Fibroblast of mammary gland (primary cell): Measurements from ENCODE around the gene RIPOR2.

Experiments
- DNase-seq: peaks from one replicate; pipeline ENCODE4 v3.0.0-alpha.2; 2010; ENCODE audit warnings: low read depth
- H3K4me3 ChIP-seq: 2 replicates; pipeline ENCODE4 v1.5.1; 2011; ENCODE audit warnings: low read depth, mild to moderate bottlenecking, low read length, moderate library complexity; ENCODE audit not compliant: control insufficient read depth
- TF ChIP-seq, protein P1 (sequence below): conservative IDR thresholded peaks from 2 replicates; pipeline ENCODE4 v1.5.1; 2011; ENCODE audit warnings: low read depth, low read length, inconsistent platforms; ENCODE audit not compliant: control insufficient read depth, insufficient read depth

RIPOR2 gene

DNA sequence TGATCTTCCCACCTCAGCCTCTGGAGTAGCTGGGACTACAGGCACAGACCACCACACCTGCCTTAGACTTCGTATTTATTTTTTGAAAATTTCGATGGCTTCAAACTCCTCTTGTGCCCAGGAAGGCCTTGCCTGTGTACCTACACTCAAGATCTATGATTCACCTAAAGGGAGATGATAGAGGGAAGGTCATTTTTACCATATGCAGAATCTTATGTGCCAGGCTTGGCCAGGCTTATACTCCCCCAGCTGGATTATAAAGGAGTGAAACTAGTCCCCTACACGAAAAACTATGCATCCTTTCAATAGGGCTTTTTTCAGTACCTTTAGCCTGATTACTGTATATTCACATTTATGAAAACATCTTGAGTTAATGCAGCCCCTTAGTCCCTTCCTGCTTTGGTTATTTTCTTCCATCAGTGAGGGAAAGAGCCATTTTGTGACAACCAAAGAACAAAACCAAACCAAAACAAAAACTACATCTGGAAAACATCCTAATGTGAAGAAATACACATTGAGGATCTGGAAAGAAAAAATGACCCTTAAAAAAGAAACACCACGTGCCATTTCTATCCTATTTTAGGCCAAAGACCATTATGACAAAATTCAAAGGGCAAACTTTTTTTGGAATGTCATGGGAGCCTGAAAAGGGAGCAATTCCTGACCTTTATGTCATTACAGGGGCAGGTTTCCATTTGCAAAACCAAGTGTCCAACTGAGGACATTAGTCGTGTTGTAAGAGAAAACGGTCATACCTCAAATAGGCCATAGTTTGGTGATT lies 34.7 kb downstream of the RIPOR2 start:
- TF ChIP-seq, protein P1, sequence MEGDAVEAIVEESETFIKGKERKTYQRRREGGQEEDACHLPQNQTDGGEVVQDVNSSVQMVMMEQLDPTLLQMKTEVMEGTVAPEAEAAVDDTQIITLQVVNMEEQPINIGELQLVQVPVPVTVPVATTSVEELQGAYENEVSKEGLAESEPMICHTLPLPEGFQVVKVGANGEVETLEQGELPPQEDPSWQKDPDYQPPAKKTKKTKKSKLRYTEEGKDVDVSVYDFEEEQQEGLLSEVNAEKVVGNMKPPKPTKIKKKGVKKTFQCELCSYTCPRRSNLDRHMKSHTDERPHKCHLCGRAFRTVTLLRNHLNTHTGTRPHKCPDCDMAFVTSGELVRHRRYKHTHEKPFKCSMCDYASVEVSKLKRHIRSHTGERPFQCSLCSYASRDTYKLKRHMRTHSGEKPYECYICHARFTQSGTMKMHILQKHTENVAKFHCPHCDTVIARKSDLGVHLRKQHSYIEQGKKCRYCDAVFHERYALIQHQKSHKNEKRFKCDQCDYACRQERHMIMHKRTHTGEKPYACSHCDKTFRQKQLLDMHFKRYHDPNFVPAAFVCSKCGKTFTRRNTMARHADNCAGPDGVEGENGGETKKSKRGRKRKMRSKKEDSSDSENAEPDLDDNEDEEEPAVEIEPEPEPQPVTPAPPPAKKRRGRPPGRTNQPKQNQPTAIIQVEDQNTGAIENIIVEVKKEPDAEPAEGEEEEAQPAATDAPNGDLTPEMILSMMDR, result no peak
- no peak for DNase-seq
- H3K4me3 ChIP-seq, result no peak overlapping the region

DNA sequence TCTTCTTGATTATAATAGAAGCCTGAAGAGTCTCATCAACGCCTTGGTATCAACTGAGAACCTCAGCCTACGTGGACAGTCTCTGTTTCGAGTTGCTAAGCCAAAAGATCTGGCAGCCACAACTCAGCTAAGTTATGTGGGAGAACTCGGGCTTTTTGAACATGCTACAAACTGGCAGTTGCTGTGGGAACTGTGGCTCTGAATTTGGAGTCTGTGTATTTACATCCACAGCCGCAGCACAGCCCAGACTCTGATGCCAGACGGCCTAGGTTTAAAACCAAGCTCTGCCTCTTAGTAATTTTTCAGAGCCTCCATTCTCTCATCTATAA lies 35.8 kb downstream of the RIPOR2 start:
- no peak for DNase-seq
- TF ChIP-seq, protein P1, result no peak

DNA sequence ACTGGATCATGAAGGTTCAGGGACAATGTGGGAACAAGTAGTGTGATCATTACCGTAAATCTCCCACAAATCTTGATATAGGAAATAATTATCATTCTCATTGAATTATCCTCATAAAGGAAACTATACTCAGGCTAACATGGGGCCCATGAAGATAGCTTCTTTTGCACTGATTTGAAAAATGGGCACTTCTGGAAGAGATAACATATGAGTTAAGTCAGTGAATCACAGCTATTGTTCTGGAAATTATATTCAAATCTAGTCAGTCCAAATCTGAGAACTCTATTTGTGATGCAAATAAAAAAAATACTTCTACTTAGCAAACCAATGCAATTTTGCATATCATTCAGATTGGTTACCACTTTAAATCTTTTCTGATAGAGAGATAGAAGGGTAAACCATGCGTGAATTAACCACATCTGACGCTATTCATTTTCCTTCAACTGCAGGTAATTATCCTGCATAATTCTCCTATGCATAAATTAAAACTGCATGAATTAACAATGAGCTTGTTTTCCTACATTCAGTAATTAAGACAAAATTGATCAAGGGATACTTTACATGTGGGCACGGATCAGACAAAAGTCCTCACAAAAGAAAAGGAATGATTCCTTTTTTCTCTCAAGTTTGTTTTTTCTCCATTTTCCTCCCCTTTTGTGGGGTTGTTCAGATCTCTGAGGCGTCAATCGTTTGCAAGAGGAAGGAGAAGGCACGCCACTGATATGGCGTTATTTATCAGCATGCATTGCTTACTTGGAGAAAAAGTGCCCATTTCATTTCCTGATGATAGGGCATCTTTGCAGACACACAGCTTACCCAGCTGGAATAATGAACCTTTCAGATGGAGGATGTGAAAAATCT lies 36.4 kb downstream of the RIPOR2 start:
- H3K4me3 ChIP-seq, result no peak overlapping the region
- DNase-seq, result no peak
- TF ChIP-seq, protein P1, result no peak

More for the DNA sequence above, 35.8 kb downstream of the RIPOR2 start:
- H3K4me3 ChIP-seq, result no peak overlapping the region

DNA sequence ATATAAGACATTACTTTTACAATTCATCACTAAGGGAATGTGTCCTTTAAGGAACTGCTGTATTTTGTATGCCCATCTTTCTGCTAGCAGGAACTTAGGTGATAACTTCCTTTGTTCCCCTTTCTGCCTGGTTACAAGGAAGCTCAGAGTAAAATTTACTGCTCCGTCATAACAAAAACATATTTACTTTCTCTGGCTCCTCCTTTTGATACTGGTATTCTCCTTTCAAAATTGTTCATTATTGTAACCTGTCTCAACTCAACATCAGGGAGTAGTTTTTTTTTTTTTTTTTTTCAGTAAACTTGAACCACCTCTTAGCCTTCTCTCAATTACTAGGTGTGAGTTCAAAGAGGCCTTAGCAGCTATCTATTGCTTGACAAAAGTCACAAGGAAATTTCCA lies 37.1 kb downstream of the RIPOR2 start:
- no peak for DNase-seq
- TF ChIP-seq, protein P1, result no peak

DNA sequence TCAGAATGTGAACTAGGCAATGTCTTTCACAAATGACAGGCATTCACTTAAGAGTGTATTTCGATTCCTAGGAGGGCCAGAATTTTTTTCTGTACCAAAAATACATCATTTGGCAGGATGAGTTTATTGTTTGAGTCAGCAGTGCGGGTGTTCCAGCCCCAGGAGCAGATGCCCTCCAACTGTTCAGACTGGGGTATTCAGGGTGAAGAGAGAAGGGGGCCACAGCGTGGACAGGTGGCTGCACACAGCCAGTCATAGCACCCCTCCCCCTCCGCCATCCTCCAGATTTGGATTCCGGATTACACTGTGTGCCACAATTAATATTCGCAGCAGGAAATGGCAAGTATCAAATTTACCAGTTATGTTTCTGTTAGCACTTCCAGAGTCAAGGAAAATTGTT lies 38.6 kb downstream of the RIPOR2 start:
- TF ChIP-seq, protein P1, result no peak

More for the DNA sequence above, 37.1 kb downstream of the RIPOR2 start:
- no peak overlapping the region for H3K4me3 ChIP-seq

DNA sequence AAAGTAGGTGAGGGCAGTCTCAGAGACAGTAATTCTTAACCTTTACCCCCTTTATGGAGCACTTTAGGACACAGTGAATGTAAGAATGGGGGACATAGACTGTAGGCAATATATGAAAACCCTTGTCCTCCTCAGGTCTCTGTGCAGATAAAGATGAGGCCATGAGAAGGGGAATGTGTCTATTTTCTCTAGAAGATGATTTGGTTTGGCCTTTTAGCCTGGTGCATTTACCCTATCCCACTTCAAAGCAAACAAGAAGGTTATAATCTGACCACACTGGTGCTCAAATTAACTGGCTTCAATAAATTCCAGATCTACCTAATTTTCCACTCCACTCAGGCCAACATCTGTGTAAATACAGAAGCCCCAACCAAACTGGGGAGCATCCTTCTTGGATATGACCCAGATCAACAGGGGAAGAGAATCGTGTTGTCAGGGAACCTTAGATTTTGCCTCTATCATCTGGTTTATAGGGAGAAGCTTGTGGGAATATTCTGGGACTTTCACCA lies 42.4 kb downstream of the RIPOR2 start:
- TF ChIP-seq, protein P1, result no peak
- H3K4me3 ChIP-seq, result no peak overlapping the region
- no peak for DNase-seq

More for the DNA sequence above, 38.6 kb downstream of the RIPOR2 start:
- no peak overlapping the region for H3K4me3 ChIP-seq
- DNase-seq, result no peak
